ENCODE data around the gene RNF113A.

RNF113A gene

DNA sequence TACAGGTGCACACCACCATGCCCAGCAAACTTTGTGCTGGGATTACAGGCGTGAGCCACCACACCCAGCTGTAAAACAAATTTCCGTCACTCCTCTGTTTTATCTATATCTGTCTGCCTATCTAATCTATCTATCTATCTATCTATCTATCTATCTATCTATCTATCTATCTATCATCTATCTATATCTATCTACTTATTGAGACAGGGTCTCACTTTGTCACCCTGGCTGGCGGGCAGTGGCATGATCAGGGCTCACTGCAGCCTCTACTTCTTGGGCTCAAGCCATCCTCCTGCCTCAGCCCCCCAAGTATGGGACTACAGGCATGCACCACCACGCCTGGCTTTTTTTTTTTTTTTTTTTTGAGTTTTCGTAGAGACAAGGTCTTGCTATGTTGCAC is 44.8 kb upstream of the RNF113A start:
- H3K4me3 ChIP-seq (ENCODE audit: low read length, poor library complexity, severe bottlenecking) = no peak overlapping the region
- H3F3A ChIP-seq (ENCODE audit: low read depth) = no peaks in the 10 kb centered on the region
- no peaks in the 10 kb centered on the region for H3K27me3 ChIP-seq (ENCODE audit: insufficient read depth, low read length, poor library complexity, severe bottlenecking)
- no peak overlapping the region for H3K9ac ChIP-seq (ENCODE audit: low read depth, low read length, poor library complexity, severe bottlenecking)
- H3K9me2 ChIP-seq (replicated peaks; ENCODE audit: low read depth, low read length) = no peaks in the 10 kb centered on the region
- no peaks in the 10 kb centered on the region for H3K36me3 ChIP-seq (ENCODE audit: insufficient read depth, low read length)
- H3K4me2 ChIP-seq (ENCODE audit: low read depth, low read length, poor library complexity, severe bottlenecking) = no peak overlapping the region
- no peak overlapping the region for H2AFZ ChIP-seq (ENCODE audit: low read length)
- H4K20me1 ChIP-seq (ENCODE audit: insufficient read depth, low read length, poor library complexity, severe bottlenecking) = no peaks in the 10 kb centered on the region
- H3K79me2 ChIP-seq (ENCODE audit: insufficient read depth, low read length) = no peaks in the 10 kb centered on the region
- no peak for TF ChIP-seq EZH2phosphoT487 (IDR thresholded peaks at IDR 0.05; ENCODE audit: borderline replicate concordance)
- TF ChIP-seq, protein P1, sequence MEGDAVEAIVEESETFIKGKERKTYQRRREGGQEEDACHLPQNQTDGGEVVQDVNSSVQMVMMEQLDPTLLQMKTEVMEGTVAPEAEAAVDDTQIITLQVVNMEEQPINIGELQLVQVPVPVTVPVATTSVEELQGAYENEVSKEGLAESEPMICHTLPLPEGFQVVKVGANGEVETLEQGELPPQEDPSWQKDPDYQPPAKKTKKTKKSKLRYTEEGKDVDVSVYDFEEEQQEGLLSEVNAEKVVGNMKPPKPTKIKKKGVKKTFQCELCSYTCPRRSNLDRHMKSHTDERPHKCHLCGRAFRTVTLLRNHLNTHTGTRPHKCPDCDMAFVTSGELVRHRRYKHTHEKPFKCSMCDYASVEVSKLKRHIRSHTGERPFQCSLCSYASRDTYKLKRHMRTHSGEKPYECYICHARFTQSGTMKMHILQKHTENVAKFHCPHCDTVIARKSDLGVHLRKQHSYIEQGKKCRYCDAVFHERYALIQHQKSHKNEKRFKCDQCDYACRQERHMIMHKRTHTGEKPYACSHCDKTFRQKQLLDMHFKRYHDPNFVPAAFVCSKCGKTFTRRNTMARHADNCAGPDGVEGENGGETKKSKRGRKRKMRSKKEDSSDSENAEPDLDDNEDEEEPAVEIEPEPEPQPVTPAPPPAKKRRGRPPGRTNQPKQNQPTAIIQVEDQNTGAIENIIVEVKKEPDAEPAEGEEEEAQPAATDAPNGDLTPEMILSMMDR (conservative IDR thresholded peaks at IDR 0.05; ENCODE audit: low read length) = no peak
- no peaks in the 10 kb centered on the region for H3K4me1 ChIP-seq (ENCODE audit: insufficient read depth, low read length, poor library complexity, severe bottlenecking)
- no peaks in the 10 kb centered on the region for H3K9me3 ChIP-seq (ENCODE audit: insufficient read depth, low read depth, low read length)

DNA sequence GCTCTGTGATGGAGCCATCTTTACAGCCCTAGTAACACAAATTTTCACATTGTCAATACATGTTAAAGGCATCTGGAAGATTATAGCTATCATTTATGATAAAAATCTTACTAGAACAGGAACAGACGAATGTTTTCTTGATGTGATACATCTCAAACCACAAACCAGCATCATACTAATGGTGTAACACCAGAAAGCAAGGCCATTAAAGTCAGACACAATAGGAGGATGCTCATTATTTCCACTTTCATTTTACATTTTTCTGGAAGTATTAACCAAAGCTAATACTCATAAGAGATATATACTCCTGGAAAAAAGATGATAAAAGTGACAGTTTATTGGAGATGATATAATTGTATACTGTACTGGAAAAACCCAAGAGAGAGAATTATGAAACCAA is 29.4 kb upstream of the RNF113A start:
- H3K9me2 ChIP-seq (replicated peaks; ENCODE audit: low read depth, low read length) = no peaks in the 10 kb centered on the region
- no peaks in the 10 kb centered on the region for H3K9me3 ChIP-seq (ENCODE audit: insufficient read depth, low read depth, low read length)

DNA sequence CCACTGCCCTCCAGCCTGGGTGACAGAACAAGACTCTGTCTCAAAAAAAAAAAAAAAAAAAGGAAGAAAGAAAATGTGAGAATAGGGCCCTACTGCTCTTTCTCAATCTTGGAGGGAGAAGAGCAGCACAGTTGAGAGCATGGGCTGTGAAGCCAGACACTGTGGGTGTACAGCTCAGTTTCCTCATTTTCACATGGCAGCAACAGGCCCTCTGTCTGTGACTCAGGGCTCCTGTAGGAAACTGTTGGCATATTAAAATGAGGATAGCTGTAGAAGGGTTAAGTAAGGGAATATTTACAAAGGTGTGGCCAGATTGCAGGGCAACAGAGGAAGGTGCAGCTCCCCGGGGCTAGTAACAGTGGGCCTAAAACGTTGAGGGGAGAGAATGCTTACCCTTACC is 27.6 kb upstream of the RNF113A start:
- Histone ChIP-seq H3K9ac (ENCODE audit: low read depth, low read length, poor library complexity, severe bottlenecking) (no peak overlapping the region), H3K4me3 (ENCODE audit: low read length, poor library complexity, severe bottlenecking) (no peak overlapping the region), H3F3A (ENCODE audit: low read depth) (no peaks in the 10 kb centered on the region), H3K9me3 (ENCODE audit: insufficient read depth, low read depth, low read length) (no peaks in the 10 kb centered on the region), H2AFZ (ENCODE audit: low read length) (no peak overlapping the region), H3K36me3 (ENCODE audit: insufficient read depth, low read length) (no peaks in the 10 kb centered on the region), H4K20me1 (ENCODE audit: insufficient read depth, low read length, poor library complexity, severe bottlenecking) (no peaks in the 10 kb centered on the region), H3K4me2 (ENCODE audit: low read depth, low read length, poor library complexity, severe bottlenecking) (no peak overlapping the region), H3K27me3 (ENCODE audit: insufficient read depth, low read length, poor library complexity, severe bottlenecking) (no peaks in the 10 kb centered on the region), H3K79me2 (ENCODE audit: insufficient read depth, low read length) (no peaks in the 10 kb centered on the region), H3K4me1 (ENCODE audit: insufficient read depth, low read length, poor library complexity, severe bottlenecking) (no peaks in the 10 kb centered on the region), H3K9me2 (replicated peaks; ENCODE audit: low read depth, low read length) (no peaks in the 10 kb centered on the region)
- TF ChIP-seq, protein P1 (conservative IDR thresholded peaks at IDR 0.05; ENCODE audit: low read length) = no peak
- no peak for TF ChIP-seq EZH2phosphoT487 (IDR thresholded peaks at IDR 0.05; ENCODE audit: borderline replicate concordance)

More for the DNA sequence above, 29.4 kb upstream of the RNF113A start:
- H2AFZ ChIP-seq (ENCODE audit: low read length) = no peak overlapping the region
- no peaks in the 10 kb centered on the region for H3K27me3 ChIP-seq (ENCODE audit: insufficient read depth, low read length, poor library complexity, severe bottlenecking)
- H3F3A ChIP-seq (ENCODE audit: low read depth) = no peaks in the 10 kb centered on the region
- H3K36me3 ChIP-seq (ENCODE audit: insufficient read depth, low read length) = no peaks in the 10 kb centered on the region
- no peak overlapping the region for H3K9ac ChIP-seq (ENCODE audit: low read depth, low read length, poor library complexity, severe bottlenecking)
- no peak overlapping the region for H3K4me2 ChIP-seq (ENCODE audit: low read depth, low read length, poor library complexity, severe bottlenecking)
- no peaks in the 10 kb centered on the region for H3K79me2 ChIP-seq (ENCODE audit: insufficient read depth, low read length)
- no peak for TF ChIP-seq EZH2phosphoT487 (IDR thresholded peaks at IDR 0.05; ENCODE audit: borderline replicate concordance)
- TF ChIP-seq, protein P1 (conservative IDR thresholded peaks at IDR 0.05; ENCODE audit: low read length) = no peak
- no peaks in the 10 kb centered on the region for H3K4me1 ChIP-seq (ENCODE audit: insufficient read depth, low read length, poor library complexity, severe bottlenecking)
- H4K20me1 ChIP-seq (ENCODE audit: insufficient read depth, low read length, poor library complexity, severe bottlenecking) = no peaks in the 10 kb centered on the region
- H3K4me3 ChIP-seq (ENCODE audit: low read length, poor library complexity, severe bottlenecking) = no peak overlapping the region
